ENCODE data around the gene TCF4.

Gene TCF4

GRCh38 chr18:55500316-55501086 is 87.5 kb downstream of the TCF4 start:
- Histone ChIP-seq H3K27ac (no peak overlapping the region), H3K36me3 (no peaks in the 10 kb centered on the region), H3K27me3 (ENCODE audit: insufficient read depth, low read depth, severe bottlenecking) (no peaks in the 10 kb centered on the region), H3K4me3 (ENCODE audit: low read depth, low read length) (no peak overlapping the region), H3K9me3 (ENCODE audit: severe bottlenecking) (no peaks in the 10 kb centered on the region)
- no peak for TF ChIP-seq CTCF (IDR thresholded peaks at IDR 0.05; ENCODE audit: low read depth, low read length)
- no peak for DNase-seq

GRCh38 chr18:55499526-55499925 is 88.5 kb downstream of the TCF4 start:
- no peak overlapping the region for H3K27ac ChIP-seq
- no peak for TF ChIP-seq CTCF (IDR thresholded peaks at IDR 0.05; ENCODE audit: low read depth, low read length)
- no peaks in the 10 kb centered on the region for H3K36me3 ChIP-seq
- H3K9me3 ChIP-seq (ENCODE audit: severe bottlenecking) = no peaks in the 10 kb centered on the region
- no peaks in the 10 kb centered on the region for H3K27me3 ChIP-seq (ENCODE audit: insufficient read depth, low read depth, severe bottlenecking)
- H3K4me3 ChIP-seq (ENCODE audit: low read depth, low read length) = no peak overlapping the region
- no peak for DNase-seq

GRCh38 chr18:55497825-55498403 is 90.1 kb downstream of the TCF4 start:
- Histone ChIP-seq H3K27me3 (ENCODE audit: insufficient read depth, low read depth, severe bottlenecking) (no peaks in the 10 kb centered on the region), H3K9me3 (ENCODE audit: severe bottlenecking) (no peaks in the 10 kb centered on the region)
- no peak for DNase-seq

GRCh38 chr18:55494899-55495298 is 93.1 kb downstream of the TCF4 start:
- Histone ChIP-seq H3K36me3 (no peaks in the 10 kb centered on the region), H3K9me3 (ENCODE audit: severe bottlenecking) (no peaks in the 10 kb centered on the region), H3K27me3 (ENCODE audit: insufficient read depth, low read depth, severe bottlenecking) (no peaks in the 10 kb centered on the region), H3K4me3 (ENCODE audit: low read depth, low read length) (no peak overlapping the region), H3K27ac (no peak overlapping the region)
- DNase-seq = no peak
- TF ChIP-seq CTCF (IDR thresholded peaks at IDR 0.05; ENCODE audit: low read depth, low read length) = no peak

More at GRCh38 chr18:55497825-55498403, 90.1 kb downstream of the TCF4 start:
- H3K36me3 ChIP-seq = no peaks in the 10 kb centered on the region
- H3K4me3 ChIP-seq (ENCODE audit: low read depth, low read length) = no peak overlapping the region
- no peak overlapping the region for H3K27ac ChIP-seq
- TF ChIP-seq CTCF (IDR thresholded peaks at IDR 0.05; ENCODE audit: low read depth, low read length) = no peak

- TF ChIP-seq CTCF (IDR thresholded peaks at IDR 0.05; ENCODE audit: low read depth, low read length) = no peak
- Histone ChIP-seq H3K4me3 (ENCODE audit: low read depth, low read length) (no peak overlapping the region), H3K9me3 (ENCODE audit: severe bottlenecking) (no peaks in the 10 kb centered on the region), H3K36me3 (no peaks in the 10 kb centered on the region), H3K27me3 (ENCODE audit: insufficient read depth, low read depth, severe bottlenecking) (no peaks in the 10 kb centered on the region), H3K27ac (no peak overlapping the region)
- DNase-seq = no peak
Measured at GRCh38 chr18:55494441-55494840, 93.6 kb downstream of the TCF4 start.
